HUES64 (cell line): ENCODE data around the gene B4GALT5.
"Not testable (repeated sequence)": the region's sequence is repeated elsewhere in the genome, so short reads cannot be mapped to it uniquely, and the experiment has no call there.

Experiments
- H3K27ac ChIP-seq: 2 replicates; pipeline ENCODE4 v1.7.0; 2013; ENCODE audit warnings: low read depth, low read length, inconsistent platforms
- H3K27me3 ChIP-seq: 2 replicates; pipeline ENCODE4 v1.6.1; 2013; ENCODE audit warnings: mild to moderate bottlenecking, low read length; ENCODE audit not compliant: insufficient read depth
- H3K36me3 ChIP-seq: 2 replicates; pipeline ENCODE4 v1.6.1; 2013; ENCODE audit warnings: mild to moderate bottlenecking, low read length; ENCODE audit not compliant: insufficient read depth
- H3K4me1 ChIP-seq: 2 replicates; pipeline ENCODE4 v1.6.1; 2013; ENCODE audit warnings: mild to moderate bottlenecking, low read length, moderate library complexity; ENCODE audit not compliant: insufficient read depth
- H3K4me3 ChIP-seq: 2 replicates; pipeline ENCODE4 v1.5.1; 2013; ENCODE audit warnings: mild to moderate bottlenecking, low read length, moderate library complexity
- H3K9ac ChIP-seq: 2 replicates; pipeline ENCODE4 v1.6.1; 2013; ENCODE audit warnings: mild to moderate bottlenecking, low read depth, low read length
- H3K9me3 ChIP-seq: 2 replicates; pipeline ENCODE4 v1.6.1; 2013; ENCODE audit warnings: low read depth, low read length; ENCODE audit not compliant: insufficient read depth
- WGBS: fragments of 150-250, 120-280 bp; methylation state at CpG from one replicate; pipeline ENCODE4 v1.1.7; 2013; ENCODE audit warnings: missing lambda C conversion rate; 5-methylcytosine and 5-hydroxymethylcytosine counted together

The B4GALT5 gene

DNA sequence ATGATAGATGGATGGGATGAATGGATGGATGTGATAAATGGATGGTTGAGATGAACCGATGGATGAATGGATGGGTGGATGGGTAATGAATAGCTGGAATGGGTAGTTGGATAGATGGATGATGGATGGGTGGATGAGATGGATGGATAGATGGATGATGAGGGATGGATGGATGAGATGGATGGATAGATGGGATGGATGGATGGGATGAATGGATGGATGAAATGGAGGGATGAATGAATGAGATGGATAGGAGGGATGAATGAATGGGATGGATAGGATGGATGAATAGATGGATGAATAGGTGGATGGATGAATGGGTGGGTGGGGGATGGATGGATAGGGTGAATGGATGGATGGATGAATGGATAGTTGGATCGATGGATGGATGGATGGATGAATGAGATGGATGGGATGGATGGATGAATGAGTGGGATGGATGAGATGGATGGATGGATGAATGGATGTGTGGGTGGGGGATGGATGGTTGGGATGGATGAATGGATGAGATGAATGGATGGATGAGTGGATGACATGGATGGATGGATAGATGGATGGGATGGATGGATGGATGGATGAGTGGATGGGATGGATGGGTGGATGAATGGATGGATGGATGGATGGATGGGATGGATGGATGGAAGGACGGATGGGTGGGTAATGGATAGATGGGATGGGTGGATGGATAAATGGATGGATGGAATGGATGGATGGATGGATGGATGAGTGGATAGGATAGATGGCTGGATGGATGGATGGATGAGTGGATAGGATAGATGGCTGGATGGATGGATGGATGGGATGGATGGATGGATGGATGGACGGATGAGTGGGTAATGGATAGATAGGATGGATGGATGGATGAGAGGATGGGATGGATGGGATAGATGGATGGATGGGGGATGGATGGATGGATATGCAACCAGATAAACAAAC is 94.3 kb downstream of the B4GALT5 start:
- no peak overlapping the region for H3K4me3 ChIP-seq
- no peak overlapping the region for H3K27ac ChIP-seq
- H3K9me3 ChIP-seq, result peaks cover 7% of the 10 kb centered on the region; the same call in 1 of the 2 replicates
- no peaks in the 10 kb centered on the region for H3K36me3 ChIP-seq
- no peaks in the 10 kb centered on the region for H3K27me3 ChIP-seq
- no peak overlapping the region for H3K9ac ChIP-seq
- WGBS, result 88% methylated on average over 4 of the region's 4 CpGs
- no peaks in the 10 kb centered on the region for H3K4me1 ChIP-seq

DNA sequence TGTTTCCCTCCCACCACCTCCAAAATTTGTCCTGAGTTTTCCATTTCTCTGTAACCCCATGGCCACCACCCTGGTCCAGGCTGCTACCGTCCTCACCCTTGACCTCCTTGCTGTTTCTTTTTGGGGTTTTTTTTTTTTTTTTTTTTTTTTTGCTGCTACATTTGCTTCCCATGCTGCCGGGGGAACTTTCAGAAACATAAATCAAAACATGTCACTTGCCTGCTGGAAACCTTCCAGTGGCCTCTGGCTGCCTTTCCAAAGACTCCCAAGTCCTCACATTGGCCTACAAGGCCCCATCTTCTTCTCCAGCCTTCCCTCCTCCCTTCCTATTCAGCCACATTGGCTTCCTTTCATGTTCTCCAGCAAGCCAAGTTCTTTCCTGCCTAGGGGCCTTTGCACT is 95.4 kb downstream of the B4GALT5 start:
- no peak overlapping the region for H3K4me3 ChIP-seq
- no peak overlapping the region for H3K27ac ChIP-seq
- H3K9ac ChIP-seq, result no peak overlapping the region
- H3K36me3 ChIP-seq, result no peaks in the 10 kb centered on the region
- H3K4me1 ChIP-seq, result no peaks in the 10 kb centered on the region
- no peaks in the 10 kb centered on the region for H3K27me3 ChIP-seq
- WGBS, result 89% methylated on average over 2 of the region's 2 CpGs
- H3K9me3 ChIP-seq, result peaks cover 7% of the 10 kb centered on the region; the same call in 1 of the 2 replicates

DNA sequence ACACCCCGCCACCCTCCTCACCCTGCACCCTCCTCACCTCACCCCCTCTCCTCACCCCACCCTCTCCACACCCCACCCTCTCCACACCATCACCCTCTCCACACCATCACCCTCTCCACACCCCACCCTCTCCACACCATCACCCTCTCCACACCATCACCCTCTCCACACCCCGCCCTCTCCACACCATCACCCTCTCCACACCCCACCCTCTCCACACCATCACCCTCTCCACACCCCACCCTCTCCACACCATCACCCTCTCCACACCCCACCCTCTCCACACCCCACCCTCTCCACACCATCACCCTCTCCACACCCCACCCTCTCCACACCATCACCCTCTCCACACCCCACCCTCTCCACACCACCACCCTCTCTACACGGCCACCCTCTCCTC is 96.3 kb downstream of the B4GALT5 start:
- 86% methylated on average over 2 of the region's 3 CpGs for WGBS
- H3K27ac ChIP-seq, H3K4me3 ChIP-seq: not testable (repeated sequence)

DNA sequence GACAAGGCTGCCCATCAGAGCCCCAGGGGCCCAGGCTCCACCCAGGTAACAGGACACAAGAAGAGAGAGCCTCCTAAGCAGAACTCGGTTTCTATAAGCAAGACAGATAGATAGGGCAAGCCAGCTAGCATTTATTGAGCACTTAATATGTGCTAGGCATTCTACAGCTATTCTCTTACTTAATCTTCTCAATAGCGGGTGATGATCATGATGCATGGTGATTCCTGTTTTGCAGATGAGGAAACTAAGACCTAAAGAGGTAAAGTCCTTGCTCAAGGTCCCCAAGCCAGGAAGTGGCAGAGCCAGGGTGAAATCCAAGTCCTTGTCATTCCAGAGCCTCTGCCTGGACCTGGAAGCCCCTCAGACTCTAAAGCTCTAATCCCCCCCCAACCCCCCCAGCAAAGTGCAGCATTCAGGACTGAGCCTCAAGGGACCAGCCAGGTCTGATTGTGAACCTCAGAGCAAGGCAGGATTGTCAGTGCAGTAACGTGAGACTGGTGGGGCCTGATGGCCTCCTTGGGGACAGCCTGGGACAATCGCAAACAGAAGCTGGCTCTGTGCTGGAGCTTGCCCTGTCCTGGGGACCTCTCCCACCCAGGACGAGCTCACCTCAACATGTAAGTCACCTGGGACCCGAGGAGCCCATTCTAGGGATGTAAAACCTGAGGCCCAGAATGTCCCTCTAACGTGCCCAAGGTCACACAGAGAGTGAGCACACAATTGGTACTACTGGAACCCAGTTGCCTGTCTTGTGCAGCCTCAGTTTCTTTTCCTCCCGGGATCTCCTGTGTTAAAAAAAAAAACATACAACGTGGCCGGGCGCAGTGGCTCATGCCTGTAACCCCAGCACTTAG is 97.3 kb downstream of the B4GALT5 start:
- Histone ChIP-seq H3K27ac (no peak overlapping the region), H3K36me3 (no peaks in the 10 kb centered on the region), H3K27me3 (no peaks in the 10 kb centered on the region), H3K4me3 (no peak overlapping the region), H3K9me3 (no peaks in the 10 kb centered on the region), H3K4me1 (no peaks in the 10 kb centered on the region), H3K9ac (no peak overlapping the region)
- WGBS, result 88% methylated on average over 11 of the region's 11 CpGs

More for the DNA sequence above, 96.3 kb downstream of the B4GALT5 start:
- H3K4me1 ChIP-seq, H3K9ac ChIP-seq, H3K27me3 ChIP-seq, H3K36me3 ChIP-seq, H3K9me3 ChIP-seq: not testable (repeated sequence)

DNA sequence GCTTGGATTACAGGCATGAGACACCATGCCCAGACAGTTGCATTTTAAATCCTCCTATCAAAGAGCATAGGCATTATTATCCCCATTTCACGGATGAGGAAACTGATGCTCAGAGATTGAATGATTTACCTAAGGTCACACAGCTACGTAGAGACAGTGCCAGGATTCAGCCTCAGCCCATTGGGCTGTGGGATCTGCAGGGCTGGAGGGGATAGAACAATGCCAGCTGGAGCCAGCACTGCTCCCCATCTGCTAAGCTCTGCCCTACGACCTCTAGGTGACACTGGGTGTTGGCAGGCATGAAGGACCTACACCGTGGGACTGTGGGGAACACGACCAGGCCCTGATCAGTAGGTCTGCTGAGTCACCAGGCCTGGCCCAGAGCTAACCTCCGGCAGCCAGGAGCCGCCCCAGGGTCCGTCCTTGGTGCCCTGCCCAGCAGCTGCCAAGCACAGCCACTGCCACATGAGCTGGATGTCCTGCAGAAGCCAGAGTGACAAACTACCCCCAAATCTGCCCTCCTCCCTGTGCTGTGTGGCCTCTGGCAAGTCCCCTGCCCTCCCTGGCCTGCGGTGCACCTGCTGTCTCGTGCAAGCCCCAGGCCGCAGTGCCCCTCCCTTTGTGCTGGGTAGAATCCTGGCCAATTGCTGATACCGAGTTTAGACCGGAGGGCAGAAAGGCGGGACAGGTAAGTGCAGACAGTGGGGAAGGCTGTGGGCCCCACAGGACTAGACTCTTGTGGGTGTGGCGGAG is 98.1 kb downstream of the B4GALT5 start:
- no peaks in the 10 kb centered on the region for H3K27me3 ChIP-seq
- no peak overlapping the region for H3K9ac ChIP-seq
- 83% methylated on average over 15 of the region's 15 CpGs for WGBS
- no peaks in the 10 kb centered on the region for H3K36me3 ChIP-seq
- no peak overlapping the region for H3K27ac ChIP-seq
- no peak overlapping the region for H3K4me3 ChIP-seq
- no peaks in the 10 kb centered on the region for H3K4me1 ChIP-seq
- H3K9me3 ChIP-seq, result no peaks in the 10 kb centered on the region

DNA sequence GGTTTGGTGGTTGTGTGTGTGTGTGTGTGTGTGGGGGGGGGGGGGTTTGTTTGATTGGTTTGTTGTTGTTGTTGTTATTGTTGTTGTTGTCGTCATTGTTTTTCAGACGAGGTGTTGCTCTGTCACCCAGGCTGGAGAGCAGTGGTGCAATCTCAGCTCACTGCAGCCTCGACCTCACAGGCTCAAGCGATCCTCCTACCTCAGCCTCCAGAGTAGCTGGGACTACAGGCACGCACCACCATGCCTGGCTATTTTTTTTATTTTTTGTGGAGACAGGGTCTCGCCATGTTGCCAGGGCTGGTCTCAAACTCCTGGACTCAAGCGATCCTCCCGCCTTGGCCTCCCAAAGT is 98.7 kb downstream of the B4GALT5 start:
- not testable (repeated sequence) for H3K4me1 ChIP-seq, H3K27ac ChIP-seq, H3K27me3 ChIP-seq, H3K9me3 ChIP-seq, H3K9ac ChIP-seq, H3K36me3 ChIP-seq, H3K4me3 ChIP-seq
- WGBS, result 96% methylated on average over 8 of the region's 8 CpGs

DNA sequence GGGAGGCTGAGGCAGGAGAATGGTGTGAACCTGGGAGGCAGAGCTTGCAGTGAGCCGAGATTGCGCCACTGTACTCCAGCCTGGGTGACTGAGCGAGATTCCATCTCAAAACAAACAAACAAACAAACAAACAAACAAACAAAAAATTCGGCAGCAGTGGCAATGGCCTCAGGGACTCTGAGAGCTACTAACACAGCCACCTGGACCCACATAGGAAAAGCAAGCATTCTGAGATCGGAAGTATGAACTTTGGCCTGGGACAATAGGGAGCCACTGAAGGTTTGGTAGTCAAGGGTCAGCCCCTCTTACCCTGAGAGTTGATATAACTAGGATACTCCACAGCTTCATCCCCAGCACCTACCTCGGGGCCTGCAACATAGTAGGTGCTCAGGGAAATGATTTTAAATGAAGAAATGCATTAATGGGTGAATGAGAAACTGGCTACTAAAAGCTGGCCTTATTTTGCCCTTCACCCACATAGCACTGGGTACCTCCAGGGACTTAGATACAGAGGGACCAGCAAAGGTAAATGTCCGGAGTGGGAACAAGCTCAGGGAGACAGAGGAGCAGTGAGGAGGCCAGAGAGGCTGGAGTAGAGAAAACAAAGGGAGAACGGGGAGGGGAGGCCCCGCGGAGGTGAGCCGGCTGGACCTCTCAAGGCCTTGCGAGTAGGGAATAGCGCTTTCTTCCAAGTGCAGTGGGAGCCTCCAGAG is 99.2 kb downstream of the B4GALT5 start:
- no peak overlapping the region for H3K9ac ChIP-seq
- no peaks in the 10 kb centered on the region for H3K9me3 ChIP-seq
- H3K27ac ChIP-seq, result no peak overlapping the region
- no peaks in the 10 kb centered on the region for H3K36me3 ChIP-seq
- no peaks in the 10 kb centered on the region for H3K27me3 ChIP-seq
- no peak overlapping the region for H3K4me3 ChIP-seq
- H3K4me1 ChIP-seq, result no peaks in the 10 kb centered on the region
- WGBS, result 80% methylated on average over 12 of the region's 13 CpGs

DNA sequence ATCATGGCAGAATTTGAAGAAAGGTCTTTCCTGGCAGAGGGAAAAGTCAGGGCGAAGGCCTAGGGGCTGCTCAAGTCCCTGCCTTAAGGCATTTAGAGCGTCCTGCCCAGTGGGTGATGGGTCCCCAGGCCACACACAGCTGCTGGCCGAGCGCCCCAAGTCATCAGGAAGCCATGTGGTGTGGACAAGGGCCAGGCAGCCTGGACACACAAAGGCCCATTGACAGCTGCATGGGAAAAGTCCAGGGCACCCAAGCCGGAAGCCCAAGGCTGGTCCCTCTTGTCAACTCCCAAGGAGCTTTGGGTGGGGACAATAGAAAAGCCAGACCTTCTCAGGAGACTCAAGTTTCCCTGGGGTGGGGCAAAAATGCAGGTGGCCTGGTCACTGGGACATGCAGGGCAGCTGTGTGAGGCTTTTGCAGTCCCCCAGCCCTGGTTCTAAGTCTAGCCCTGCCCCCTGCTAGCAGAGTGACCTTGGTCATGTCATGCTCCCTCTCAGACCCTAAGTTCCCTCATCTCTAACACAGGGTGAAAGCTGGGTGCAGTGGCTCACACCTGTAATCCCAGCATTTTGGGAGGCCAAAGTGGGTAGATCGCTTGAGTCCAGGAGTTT is 101.4 kb downstream of the B4GALT5 start:
- H3K9me3 ChIP-seq, result no peaks in the 10 kb centered on the region
- no peaks in the 10 kb centered on the region for H3K36me3 ChIP-seq
- no peaks in the 10 kb centered on the region for H3K4me1 ChIP-seq
- no peak overlapping the region for H3K27ac ChIP-seq
- H3K4me3 ChIP-seq, result no peak overlapping the region
- H3K27me3 ChIP-seq, result no peaks in the 10 kb centered on the region
- WGBS, result 96% methylated on average over 6 of the region's 6 CpGs
- H3K9ac ChIP-seq, result no peak overlapping the region

DNA sequence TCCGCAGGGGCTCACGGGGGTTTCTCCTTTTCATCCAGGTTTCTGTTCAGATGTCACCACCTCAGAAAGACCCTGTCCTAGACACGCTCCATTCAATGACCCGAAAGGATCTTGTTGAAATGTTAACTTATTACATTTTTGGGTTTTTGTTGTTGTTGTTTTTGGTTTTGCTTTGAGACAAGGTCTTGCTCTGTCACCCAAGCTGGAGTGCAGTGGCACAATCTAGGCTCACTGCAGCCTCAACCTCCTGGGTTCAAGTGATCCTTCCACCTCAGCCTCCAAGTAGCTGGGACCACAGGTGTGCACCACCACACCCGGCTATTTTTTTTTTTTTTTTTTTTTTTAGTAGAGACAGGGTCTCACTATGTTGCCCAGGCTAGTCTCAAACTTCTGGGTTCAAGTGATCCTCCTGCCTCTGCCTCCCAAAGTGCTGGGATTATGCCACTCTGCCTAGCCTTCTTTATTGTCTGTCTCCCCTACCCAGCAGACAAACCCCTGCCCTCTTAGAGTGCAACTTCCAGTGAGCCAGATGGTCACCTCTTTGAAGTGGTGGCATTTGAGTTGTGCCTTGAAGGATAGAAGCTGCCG is 102.0 kb downstream of the B4GALT5 start:
- H3K4me1 ChIP-seq, H3K9ac ChIP-seq, H3K27ac ChIP-seq, H3K9me3 ChIP-seq, H3K27me3 ChIP-seq, H3K4me3 ChIP-seq, H3K36me3 ChIP-seq: not testable (repeated sequence)
- WGBS, result 83% methylated on average over 5 of the region's 6 CpGs
